GM13977 (cell line): ENCODE results near the gene FSHR.

ENCODE experiments used
- DNase-seq: peaks from one replicate; pipeline ENCODE4 v3.0.0; 2012; ENCODE audit warnings: low spot score
- CTCF ChIP-seq: IDR thresholded peaks from 2 replicates; pipeline ENCODE4 v1.5.1; 2012; ENCODE audit warnings: mild to moderate bottlenecking, control low read depth; ENCODE audit not compliant: insufficient read depth; ENCODE audit errors: extremely low read depth, missing control alignments
- in situ Hi-C: fragments of 300-500 bp; cut with MboI; formaldehyde crosslinking; loops from one replicate; pipeline ENCODE4 v1.12.0; 2022; ENCODE audit warnings: low sequenced_read_pairs, low pct_unique_long_range_greater_than_20kb, mixed read lengths, inconsistent platforms; ENCODE audit not compliant: unreplicated experiment

The FSHR gene

GRCh38 chr2:48927355-48927754 is 227.0 kb downstream of the FSHR start:
- in situ Hi-C loops: no loop called here
- no peak for DNase-seq
- TF ChIP-seq CTCF: no peak

GRCh38 chr2:48915884-48916283 is 238.4 kb downstream of the FSHR start:
- DNase-seq: no peak
- no peak for TF ChIP-seq CTCF
- in situ Hi-C loops: no loop called here

DNA sequence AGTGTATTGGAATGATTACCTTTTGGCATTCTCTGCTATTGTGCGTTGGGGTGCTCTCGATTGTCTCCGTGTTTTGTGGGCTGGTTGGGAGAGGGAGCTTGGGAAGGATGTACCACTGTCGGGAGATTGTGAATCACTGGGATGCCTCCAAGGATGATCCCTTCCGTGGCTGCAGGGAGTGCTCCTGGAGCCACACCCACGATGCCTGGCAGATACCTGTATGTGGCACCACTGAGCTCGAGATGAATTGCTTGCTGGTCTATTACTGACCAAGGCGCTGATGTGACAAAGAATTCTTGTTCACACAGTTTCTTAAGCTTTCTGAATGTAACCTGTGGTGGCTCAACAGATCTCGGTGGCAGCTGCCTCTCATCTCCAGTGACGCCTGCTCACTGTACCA is 239.1 kb downstream of the FSHR start:
- in situ Hi-C loops: no loop called here
- no peak for TF ChIP-seq CTCF
- no peak for DNase-seq

GRCh38 chr2:48914477-48915089 is 239.7 kb downstream of the FSHR start:
- TF ChIP-seq CTCF: no peak
- no peak for DNase-seq
- in situ Hi-C loops: no loop called here
